GM19438 (cell line): ENCODE results near the gene PARK7.

Experiments
- ATAC-seq: cut with Tn5 transposase; IDR thresholded peaks from one replicate; pipeline ENCODE4 v1.9.1; 2021; ENCODE audit warnings: low read depth; ENCODE audit not compliant: unreplicated experiment

The PARK7 gene

DNA sequence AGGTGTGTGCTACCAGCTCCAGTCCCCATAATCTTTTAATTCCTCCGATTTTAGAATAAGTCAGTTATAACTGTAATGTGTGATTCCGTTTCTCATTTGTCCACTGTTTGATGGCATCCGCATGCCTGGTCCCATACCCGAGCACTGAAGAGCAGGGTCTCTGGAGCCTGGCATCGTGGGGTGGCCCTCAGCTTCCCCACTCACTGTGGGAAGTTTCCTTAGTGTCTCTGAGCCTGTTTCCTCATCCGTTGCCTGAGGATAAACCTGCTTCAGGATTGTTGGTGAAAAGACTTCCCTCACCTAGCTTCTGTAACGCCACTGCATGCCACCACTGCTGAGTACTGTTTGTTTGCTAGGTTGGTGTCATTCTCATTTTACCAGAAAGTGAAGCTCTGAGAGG is 19.5 kb downstream of the PARK7 start:
- no peak for ATAC-seq

DNA sequence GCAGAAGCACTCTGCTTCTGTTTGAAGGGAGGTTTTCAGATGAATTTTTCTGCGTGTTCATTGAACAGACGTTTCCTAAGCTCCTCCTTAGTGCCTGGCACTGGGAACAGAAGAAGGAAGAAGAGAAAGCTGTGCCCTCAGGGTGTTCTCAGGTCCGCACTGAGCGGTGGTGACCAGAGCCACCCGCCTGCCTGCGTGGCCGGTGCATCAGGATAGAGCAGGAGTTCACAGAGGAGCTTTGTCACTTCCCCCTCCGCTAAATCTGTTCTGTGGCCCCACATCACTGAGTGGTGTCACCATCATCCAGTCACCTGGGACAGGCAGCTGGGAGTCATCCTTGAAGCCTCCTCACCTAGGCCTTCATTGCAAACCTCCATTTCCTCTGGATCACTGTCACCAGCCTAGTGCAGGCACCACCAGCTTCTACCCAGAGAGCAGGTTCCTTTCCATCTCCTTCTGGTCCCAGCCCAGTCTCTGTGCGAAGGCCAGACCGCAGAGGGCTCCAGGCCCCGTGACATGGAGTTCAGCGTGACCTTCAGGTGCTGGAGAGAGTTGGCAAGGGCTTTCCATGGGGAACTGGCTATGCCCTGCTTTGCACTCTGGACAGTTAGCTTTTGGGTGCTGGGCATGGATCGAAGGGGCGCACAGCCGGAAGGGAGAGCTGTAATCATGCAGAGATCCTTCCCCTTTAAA is 21.7 kb downstream of the PARK7 start:
- no peak for ATAC-seq

DNA sequence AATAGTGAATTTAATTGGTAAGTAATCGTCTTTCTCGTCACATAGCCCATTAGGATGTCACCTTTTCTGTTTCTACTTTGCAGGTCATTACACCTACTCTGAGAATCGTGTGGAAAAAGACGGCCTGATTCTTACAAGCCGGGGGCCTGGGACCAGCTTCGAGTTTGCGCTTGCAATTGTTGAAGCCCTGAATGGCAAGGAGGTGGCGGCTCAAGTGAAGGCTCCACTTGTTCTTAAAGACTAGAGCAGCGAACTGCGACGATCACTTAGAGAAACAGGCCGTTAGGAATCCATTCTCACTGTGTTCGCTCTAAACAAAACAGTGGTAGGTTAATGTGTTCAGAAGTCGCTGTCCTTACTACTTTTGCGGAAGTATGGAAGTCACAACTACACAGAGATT is 23.3 kb downstream of the PARK7 start:
- ATAC-seq, result no peak

DNA sequence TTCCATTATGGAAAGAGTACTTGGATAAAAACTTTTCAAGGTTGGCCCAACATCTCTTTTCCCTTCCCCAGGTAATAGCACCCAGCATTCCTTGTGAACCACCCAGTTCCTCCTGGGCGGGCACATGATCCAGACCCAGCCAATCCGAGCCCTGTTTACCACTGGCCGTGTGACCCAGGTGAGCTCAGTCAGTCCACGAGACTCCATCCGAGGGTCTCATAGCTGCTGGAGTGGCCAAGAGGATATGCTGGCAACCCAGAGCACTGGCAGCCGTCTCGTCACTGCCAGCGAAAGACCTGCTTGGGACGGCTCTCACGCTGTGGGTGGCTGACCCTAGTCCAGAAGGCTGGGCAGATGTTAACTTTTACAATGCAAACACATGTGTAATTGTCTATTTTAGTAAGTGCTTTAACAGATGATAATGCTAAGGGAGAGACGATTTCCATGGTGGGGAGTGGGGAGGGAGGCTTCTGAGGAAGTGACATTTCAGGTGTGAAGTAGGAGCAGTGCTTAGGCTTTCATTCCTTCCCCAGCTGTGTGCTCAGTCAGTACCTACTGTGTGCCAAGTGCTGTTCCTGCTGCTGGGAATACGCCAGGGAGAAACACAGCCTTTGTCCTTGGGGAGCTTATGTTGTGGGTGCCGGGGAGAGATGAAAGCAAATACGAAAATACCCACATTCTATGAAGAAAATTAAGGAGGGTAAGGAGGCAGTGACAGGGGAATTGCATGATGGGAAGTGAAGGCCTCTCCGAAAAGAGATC is 24.5 kb downstream of the PARK7 start:
- ATAC-seq, result no peak

DNA sequence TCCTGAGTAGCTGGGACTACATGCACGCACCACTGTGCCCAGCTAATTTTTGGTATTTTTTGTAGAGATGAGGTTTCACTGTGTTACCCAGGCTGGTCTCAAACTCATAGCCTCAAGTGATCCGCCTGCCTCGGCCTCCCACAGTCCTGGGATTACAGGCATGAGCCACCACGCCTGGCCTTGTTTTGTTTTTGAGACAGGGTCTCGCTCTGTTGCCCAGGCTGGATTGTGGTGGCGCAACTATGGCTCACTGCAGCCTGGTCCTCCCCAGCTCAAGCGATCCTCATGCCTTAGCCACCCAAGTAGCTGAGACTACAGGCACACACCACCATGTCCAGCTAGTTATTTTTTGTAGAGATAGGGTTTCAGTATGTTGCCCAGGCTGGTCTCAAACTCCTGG is 26.0 kb downstream of the PARK7 start:
- ATAC-seq, result no peak

DNA sequence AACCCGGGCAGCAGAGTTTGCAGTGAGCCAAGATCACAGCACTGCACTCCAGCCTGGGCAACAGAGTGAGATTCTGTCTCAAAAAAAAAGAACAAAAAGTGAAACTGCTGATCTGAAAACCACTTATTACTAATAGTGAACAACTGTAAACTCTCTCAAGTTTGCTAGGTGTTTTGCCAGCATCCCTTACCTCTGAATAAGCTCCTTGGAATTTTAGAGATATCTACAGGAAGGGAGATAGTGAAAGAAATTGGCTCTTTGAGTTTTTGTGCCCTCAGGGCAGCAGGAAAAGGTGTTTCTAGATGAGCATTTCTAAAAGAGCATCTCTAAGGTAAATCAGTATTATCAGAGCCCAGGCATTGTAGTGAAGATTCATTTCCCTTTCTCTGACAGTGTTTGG is 27.1 kb downstream of the PARK7 start:
- no peak for ATAC-seq

DNA sequence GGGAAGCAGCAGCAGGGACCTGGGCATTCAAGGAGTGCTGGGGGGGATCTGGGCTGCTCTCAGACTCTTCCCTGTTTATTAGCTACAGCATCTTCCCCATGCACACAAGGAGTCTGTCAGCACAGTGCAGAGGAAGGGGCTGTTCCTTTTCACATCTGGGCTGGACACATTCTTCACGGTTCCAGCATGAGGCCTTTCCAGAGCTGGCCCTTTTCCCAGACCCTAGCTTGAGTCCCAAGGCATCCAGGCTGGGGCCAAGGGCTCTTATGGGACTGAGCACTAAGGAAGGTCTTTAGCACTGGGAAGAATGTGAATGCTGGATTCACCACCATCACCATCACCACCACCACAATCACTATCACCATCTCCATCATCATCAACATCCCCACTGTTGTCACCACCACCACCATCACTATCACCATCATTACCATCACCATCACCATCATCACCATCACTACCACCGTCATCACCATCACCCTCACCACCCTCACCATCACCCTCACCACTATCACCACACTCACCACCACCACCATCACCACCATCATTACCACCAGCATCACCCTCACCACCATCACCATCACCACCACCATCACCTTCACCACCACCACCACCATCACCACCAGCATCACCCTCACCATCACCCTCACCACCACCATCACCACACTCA is 28.4 kb downstream of the PARK7 start:
- ATAC-seq, result no peak

DNA sequence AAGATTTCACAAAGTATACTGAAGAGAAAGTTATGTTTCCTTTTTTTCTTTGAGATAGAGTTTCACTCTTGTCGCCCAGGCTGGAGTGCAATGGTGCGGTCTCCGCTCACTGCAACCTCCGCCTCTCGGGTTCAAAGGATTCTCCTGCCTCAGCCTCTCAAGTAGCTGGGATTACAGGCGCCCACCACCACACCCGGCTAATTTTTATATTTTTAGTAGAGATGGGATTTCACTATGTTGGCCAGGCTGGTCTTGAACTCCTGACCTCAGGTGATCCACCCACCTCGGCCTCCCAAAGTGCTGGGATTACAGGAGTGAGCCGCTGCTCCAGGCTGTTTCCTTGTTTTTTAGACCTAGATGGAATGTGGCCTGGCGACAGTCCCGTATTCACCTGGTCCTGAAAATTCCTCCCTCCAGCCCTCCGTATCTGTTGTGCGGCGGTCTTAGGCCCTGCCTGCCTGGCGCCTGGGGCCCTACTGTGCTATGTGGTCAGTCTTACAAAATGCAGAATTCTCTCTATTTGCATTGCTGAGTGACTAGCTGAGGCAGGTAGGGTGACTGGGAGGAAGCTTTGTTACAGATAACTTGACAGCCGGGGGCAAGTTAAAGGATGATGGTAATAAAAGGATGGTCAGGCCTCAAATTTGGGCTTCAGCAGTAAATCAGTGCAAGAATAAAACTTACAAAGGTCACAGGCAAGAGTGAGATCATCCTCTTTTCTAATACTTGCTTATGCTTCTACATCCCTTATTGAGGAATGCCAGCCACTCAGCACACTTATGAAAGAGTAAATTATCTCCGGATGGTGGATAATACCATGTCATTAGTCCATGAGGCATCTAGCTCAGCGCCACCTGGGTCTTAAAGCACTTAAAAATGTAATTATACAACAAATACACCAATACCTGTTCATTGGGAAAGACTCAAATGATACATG is 30.3 kb downstream of the PARK7 start:
- no peak for ATAC-seq

DNA sequence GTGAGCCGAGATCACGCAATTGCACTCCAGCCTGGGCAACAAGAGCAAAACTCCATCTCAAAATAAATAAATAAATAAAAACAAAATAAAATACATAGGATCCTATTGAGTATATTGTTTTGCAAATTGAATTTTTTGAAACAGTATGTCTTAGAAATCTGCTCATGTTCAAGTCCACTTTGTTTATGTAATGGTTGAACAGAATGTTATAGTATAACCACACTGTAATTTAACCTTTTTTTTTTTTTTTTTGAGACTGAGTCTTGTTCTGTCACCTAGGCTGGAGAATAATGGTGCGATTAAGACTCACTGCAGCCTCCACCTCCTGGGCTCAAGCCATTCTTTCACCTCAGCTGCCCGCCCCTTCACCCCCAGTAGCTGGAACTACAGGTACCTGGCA is 31.4 kb downstream of the PARK7 start:
- no peak for ATAC-seq

DNA sequence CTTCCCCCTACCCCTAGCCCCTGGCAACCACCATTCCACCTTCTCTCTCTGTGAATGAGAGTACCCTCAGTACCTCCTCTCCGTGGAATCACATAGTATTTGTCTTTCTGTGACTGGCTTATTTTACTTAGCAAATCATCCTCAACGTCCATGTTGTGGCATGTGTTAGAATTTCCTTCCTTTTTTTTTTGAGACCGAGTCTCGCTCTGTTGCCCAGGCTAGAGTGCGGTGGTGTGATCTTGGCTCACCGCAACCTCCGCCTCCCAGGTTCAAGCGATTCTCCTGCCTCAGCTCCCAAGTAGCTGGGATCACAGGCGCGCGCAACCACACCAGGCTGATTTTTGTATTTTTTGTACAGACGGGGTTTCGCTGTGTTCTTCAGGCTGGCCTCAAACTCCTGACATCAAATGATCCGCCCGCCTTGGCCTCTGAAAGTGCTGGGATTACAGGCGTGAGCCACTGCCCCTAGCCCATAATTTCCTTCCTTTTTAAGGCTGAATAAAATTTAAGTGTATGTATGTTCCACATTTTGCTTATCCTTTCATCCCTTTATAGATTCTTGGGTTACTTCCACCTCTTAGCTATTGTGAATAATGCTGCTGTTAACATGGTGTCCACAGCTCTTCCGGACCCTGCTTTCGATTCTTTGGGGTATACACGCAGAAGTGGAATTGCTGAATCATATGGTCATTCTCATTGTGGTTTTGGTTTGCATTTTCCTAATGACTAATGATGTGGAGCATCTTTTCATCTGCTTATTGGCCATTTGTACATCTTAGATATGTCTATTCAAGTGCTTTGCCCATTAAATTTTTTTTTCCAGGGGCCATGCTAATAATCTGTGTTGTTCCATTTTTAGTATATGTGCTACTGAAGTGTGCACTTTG is 32.3 kb downstream of the PARK7 start:
- peak; percentile 74 for ATAC-seq

DNA sequence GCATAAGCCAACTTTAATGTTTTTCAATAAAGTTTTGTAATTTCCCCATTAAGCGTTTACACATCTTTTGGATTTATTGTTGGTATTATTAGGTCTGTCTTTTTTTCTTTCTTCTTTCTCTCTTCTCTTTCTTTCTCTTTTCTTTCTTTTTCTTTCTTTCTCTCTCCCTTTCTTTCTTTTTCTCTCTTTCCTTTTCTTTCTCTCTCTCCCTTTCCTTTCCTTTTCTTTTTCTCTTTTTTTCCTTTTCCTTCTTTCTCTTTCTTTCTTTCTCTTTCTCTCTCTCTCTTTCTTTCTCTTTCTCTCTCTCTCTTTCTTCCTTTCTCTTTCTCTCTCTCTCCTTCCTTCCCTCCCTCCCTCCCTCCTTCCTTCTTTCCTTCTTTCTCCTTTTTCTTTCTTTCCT is 33.3 kb downstream of the PARK7 start:
- no peak for ATAC-seq

DNA sequence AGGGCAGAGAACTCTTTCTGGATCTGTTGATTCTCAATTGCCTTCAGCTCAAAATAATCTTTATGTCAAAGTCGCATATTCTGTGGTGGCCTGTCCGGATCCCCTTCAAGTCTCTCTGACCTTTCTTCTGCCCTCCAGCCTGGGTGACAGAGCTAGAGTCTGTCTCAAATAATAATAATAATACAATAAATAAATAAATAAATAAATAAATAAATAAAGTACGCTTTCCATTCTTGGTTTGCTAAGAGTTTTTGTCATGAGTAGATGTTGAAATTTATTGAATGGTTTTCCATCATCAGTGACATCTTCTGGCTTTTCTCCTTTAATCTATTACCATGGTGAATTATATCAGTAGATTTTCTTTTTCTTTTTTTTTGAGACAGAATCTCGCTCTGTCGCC is 33.9 kb downstream of the PARK7 start:
- no peak for ATAC-seq

DNA sequence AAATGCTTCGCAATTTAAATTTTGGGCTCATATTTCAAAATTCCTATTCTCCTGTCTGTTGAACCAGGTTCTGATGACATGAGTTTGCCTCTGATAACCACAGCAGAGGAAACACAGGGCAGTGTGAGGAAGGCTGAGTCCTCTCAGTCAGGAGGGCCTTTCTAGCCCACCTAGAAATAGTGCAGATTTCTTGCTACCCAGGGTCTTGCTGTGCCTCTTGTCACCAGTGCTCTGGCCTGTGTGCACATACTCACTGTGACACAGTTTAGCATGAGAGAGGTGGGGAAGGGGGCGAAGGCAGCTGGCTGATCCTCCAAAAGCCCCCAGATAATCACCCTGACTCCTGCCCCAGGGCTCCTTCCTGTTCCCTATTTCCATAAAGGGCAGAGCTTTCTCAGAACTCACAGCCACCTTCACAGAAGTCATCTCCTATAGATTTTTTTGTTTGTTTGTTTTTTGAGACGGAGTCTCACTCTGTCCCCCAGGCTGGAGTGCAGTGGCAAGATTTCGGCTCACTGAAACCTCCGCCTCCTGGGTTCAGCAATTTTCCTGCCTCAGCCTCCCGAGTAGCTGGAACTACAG is 40.9 kb downstream of the PARK7 start:
- ATAC-seq, result no peak

DNA sequence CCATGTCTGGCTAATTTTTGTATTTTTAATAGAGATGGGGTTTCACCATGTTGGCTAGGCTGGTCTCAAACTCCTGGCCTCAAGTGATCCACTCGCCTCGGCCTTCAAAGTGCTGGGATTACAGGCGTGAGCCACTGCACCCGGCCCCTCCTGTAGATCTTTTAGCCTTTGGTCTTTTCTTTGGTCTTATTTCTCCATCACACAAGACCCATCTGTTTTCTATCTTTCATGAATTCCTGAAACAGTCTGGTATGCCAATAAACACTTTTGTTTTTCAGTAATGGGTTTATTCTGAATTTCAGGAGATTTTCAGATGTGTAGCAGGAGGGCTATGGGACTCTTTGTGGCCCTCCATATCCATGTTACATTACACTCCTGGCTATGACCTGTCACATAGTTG is 41.4 kb downstream of the PARK7 start:
- no peak for ATAC-seq

DNA sequence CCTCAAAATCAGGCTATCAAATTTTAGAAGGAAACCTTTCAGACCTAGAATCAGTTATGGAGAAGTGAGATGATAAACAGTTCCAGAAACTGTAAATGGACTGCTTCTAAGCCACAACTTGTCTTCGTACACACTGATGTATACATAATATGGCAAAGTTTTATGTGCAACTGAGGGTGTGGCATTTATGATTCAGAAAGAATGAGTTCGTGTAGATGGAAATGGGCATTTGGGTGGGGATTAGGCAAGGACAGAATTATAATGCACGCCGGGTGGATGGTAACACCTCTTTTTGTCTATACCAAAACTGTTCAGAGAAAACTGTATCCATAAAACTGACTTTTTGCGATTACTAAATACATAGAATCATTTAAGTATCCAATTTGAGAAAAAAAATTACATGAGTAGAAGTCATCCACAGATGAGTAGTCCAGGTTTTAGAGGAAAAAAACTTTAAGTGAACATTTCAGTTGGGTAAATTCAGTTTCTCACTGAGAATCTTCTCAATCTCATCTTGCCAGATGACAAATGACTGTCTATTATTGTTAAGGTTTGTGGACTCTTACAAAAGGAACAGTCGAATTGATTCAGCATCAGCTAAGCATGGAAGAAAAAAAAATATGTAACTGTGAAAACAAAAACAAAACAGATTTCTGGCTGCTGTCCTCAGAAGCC is 42.1 kb downstream of the PARK7 start:
- no peak for ATAC-seq

DNA sequence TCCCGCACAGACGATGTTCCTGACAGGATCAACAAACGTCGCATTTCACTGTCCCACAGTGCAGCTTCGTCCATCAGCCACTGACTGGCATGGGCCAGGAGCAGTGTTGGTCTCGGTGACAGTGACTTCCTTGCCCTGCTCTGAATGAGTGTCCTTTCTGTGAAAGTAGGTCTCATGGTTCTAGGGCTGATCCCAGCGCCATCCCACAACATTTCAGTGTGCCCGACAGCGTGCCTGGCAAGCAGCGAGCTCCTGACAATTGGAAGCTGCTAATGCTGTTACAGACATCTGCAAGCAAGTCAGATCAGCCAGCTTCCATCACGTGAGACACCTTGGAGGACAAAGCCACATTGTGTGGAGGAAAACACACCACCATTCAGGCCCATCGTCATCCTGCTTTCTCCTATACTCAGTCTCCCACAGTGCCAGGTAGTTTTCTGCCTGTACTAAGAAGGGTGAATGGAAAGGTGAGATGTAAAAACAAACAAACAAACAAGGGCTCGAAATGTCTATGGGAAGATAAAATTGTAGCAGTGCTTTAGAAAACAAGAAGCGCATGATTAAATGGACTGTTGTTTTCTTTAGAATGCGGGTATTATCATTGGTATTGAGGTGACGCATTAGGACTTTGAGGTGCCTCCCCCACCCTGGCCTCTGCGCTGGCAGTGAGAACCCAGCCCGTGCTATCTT is 42.7 kb downstream of the PARK7 start:
- no peak for ATAC-seq

DNA sequence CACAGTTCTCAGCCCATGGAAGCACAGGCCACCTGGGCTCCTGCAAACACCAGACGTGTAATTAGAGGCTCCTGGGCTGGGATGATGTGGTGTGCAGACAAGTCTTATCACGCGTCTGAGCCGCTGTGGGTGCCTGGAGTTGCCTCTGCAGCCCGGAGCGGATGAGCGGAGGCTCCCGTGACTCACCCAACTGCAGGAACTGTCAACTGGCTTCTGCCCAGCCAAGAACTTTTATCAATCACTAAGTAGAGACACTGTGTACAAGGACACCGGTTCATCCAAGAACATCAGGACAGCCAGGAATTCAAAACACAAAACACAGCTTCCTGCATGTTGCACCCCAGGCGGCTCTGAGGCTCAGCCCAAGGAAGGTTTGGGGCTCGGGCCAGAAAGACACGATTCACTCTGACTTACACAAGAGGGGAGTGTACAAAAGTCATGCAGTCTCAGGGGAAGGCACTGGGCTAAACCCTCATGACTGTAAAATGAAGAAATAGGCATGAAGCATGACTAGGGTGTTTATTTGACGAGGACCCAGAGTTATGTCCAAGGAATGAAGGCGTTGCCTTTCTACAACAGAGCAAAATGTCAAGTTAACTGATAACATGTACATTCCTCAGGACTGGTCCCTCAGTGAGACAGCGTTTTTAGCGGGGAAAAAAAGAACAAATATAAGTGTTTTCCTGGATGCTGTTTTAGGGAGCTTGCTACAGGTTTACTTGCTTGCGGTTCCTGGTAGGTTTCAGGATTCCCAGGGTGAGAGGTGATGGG is 43.5 kb downstream of the PARK7 start:
- ATAC-seq, result no peak
